ENCODE data around the gene NUDCD2.

DNA sequence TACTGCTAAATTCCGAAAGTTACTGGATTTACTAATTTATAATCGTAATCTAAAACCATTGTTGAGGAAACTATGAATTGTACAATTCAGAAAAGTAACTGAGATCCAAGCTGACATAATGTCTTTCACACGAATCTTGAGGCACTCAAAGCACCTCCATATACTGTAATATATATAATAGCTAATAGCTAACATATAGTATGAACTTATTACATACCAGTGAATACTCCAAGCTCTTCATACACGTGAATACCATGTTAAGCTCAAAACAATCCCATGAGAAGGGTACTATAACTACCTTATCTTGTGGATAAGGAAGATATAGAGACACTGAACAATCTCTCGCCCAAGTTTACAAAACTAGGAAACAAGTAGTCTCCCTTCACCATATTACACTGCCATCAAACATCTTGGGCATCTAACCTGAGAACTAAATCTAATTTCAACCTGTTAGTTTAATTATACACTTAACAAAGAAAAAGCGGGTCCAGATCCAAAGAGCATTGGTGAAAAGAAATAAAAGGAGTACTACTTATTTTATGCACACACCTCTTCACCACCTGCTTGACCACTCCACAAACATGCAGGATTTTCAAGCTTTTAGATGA lies 1.0 kb downstream of the NUDCD2 start:
- no peak for TF ChIP-seq TCF7L2 (IDR thresholded peaks at IDR 0.05; ENCODE audit: low read depth, low read length)
- no peak for TF ChIP-seq ZFX (CRISPR knock-in tag; IDR thresholded peaks at IDR 0.05)
- TF ChIP-seq MAZ (CRISPR knock-in tag; conservative IDR thresholded peaks at IDR 0.05 in 1 of 2, IDR thresholded peaks at IDR 0.05 in 1 of 2) = no peak
- TF ChIP-seq ATF1 (CRISPR knock-in tag; IDR thresholded peaks at IDR 0.05) = no peak
- TF ChIP-seq ATF1 (tag; IDR thresholded peaks at IDR 0.05) = no peak
- no peak for TF ChIP-seq ZBTB26 (CRISPR knock-in tag; IDR thresholded peaks at IDR 0.05)
- TF ChIP-seq TAF1 (IDR thresholded peaks at IDR 0.05; ENCODE audit: control insufficient read depth, extremely low read depth, insufficient read depth, low read length, severe bottlenecking) = no peak
- TF ChIP-seq JUN (IDR thresholded peaks at IDR 0.05; ENCODE audit: borderline replicate concordance, low read depth, low read length) = no peak
- no peak for TF ChIP-seq JUN (CRISPR knock-in tag; IDR thresholded peaks at IDR 0.05; ENCODE audit: borderline replicate concordance)
- no peak for TF ChIP-seq ZNF253 (CRISPR knock-in tag; conservative IDR thresholded peaks at IDR 0.05)
- no peak for TF ChIP-seq USF2 (CRISPR knock-in tag; IDR thresholded peaks at IDR 0.05)
- TF ChIP-seq, protein P1, sequence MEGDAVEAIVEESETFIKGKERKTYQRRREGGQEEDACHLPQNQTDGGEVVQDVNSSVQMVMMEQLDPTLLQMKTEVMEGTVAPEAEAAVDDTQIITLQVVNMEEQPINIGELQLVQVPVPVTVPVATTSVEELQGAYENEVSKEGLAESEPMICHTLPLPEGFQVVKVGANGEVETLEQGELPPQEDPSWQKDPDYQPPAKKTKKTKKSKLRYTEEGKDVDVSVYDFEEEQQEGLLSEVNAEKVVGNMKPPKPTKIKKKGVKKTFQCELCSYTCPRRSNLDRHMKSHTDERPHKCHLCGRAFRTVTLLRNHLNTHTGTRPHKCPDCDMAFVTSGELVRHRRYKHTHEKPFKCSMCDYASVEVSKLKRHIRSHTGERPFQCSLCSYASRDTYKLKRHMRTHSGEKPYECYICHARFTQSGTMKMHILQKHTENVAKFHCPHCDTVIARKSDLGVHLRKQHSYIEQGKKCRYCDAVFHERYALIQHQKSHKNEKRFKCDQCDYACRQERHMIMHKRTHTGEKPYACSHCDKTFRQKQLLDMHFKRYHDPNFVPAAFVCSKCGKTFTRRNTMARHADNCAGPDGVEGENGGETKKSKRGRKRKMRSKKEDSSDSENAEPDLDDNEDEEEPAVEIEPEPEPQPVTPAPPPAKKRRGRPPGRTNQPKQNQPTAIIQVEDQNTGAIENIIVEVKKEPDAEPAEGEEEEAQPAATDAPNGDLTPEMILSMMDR (IDR thresholded peaks at IDR 0.05 in 2 of 3, conservative IDR thresholded peaks at IDR 0.05 in 1 of 3; ENCODE audit: insufficient read depth in 2 of 3, low read depth in 1 of 3, low read length in 3 of 3) = no peak
- TF ChIP-seq NRF1 (conservative IDR thresholded peaks at IDR 0.05 in 1 of 2, IDR thresholded peaks at IDR 0.05 in 1 of 2) = no peak
- no peak for TF ChIP-seq RNF2 (IDR thresholded peaks at IDR 0.05)
- no peak for TF ChIP-seq SAFB (IDR thresholded peaks at IDR 0.05; ENCODE audit: borderline replicate concordance, low read depth, low read length)

Data from K562 (cell line).